Tibial artery (tissue), 4 donors: ENCODE data around the gene RAB11FIP2.
A peak's percentile ranks its signal among the peaks of the same experiment; 100 is the strongest.
"Not testable (repeated sequence)": the region's sequence is repeated elsewhere in the genome, so short reads cannot be mapped to it uniquely, and the experiment has no call there.

Source experiments
- DNase-seq, 2 donors: peaks; one replicate each; pipeline ENCODE4 v3.0.0-alpha.2; 2019
- H3K27ac ChIP-seq, 2 donors: fragments of 200-600 bp; sonication (generic) in 1 of 2; 1 replicate in 1 of 2; 2 replicates in 1 of 2; pipeline ENCODE4 v1.5.1; 2018 to 2019; ENCODE audit warnings: mild to moderate bottlenecking in 1 of 2
- H3K27me3 ChIP-seq, 2 donors: fragments of 200-600 bp; sonication (generic) in 1 of 2; one replicate each; pipeline versions ENCODE4 v1.5.1 to v1.6.0; 2016 to 2019
- H3K36me3 ChIP-seq, 3 donors: fragments of 200-600 bp; sonication (generic) in 2 of 3; one replicate each; pipeline ENCODE4 v1.5.1; 2016 to 2019; ENCODE audit warnings: mild to moderate bottlenecking in 2 of 3
- H3K4me1 ChIP-seq, 4 donors: fragments of 200-600 bp; sonication (generic) in 2 of 4; 1 replicate in 3 of 4; 2 replicates in 1 of 4; pipeline ENCODE4 v1.5.1; 2016 to 2019
- H3K4me3 ChIP-seq, 2 donors: fragments of 200-600 bp; sonication (generic) in 1 of 2; 1 replicate in 1 of 2; 2 replicates in 1 of 2; pipeline ENCODE4 v1.5.1; 2018 to 2019; ENCODE audit warnings: mild to moderate bottlenecking in 2 of 2
- H3K9me3 ChIP-seq, 3 donors: fragments of 200-600 bp; sonication (generic) in 1 of 3; one replicate each; pipeline ENCODE4 v1.5.1; 2016 to 2019
- intact Hi-C: fragments of 100-400 bp; cut with DNase I; formaldehyde crosslinking; loops from one replicate; pipeline ENCODE4 v1.15.0; 2023; ENCODE audit warnings: low total_unique reads
- TF ChIP-seq, protein P1 (sequence below), 2 experiments: fragments of 200-600 bp in 1 of 2; fragments of 450-650 bp in 1 of 2; IDR thresholded peaks; one replicate each; pipeline ENCODE4 v1.5.1; 2017 to 2019; ENCODE audit warnings: antibody characterized with exemption in 2 of 2, mild to moderate bottlenecking in 1 of 2, moderate library complexity in 1 of 2

Gene RAB11FIP2

DNA sequence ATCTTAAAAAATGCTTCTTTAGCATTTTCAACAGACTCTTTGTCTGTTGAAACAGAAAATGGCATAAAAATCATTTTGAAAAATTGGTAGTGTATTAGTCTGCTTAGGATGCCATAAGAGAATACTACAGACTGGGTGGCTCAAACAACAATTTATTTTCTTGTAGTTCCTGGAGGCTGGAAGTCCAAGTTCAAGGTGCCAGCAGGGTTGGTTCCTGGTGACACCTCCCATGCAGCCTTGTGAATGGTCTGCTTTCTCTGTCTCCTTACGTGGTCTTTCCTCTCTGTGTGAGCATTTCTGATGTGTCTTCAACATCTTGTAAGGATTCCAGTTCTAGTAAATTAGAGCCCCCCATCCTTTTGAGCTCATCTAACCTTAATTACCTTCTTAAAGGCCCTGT is 26.1 kb upstream of the RAB11FIP2 start:
- no peak for DNase-seq
- H3K36me3 ChIP-seq = no peaks in the 10 kb centered on the region
- TF ChIP-seq, protein P1, sequence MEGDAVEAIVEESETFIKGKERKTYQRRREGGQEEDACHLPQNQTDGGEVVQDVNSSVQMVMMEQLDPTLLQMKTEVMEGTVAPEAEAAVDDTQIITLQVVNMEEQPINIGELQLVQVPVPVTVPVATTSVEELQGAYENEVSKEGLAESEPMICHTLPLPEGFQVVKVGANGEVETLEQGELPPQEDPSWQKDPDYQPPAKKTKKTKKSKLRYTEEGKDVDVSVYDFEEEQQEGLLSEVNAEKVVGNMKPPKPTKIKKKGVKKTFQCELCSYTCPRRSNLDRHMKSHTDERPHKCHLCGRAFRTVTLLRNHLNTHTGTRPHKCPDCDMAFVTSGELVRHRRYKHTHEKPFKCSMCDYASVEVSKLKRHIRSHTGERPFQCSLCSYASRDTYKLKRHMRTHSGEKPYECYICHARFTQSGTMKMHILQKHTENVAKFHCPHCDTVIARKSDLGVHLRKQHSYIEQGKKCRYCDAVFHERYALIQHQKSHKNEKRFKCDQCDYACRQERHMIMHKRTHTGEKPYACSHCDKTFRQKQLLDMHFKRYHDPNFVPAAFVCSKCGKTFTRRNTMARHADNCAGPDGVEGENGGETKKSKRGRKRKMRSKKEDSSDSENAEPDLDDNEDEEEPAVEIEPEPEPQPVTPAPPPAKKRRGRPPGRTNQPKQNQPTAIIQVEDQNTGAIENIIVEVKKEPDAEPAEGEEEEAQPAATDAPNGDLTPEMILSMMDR (IDR thresholded peaks at IDR 0.05) = no peak
- H3K9me3 ChIP-seq = no peaks in the 10 kb centered on the region
- H3K4me1 ChIP-seq = no peaks in the 10 kb centered on the region
- H3K27me3 ChIP-seq = no peaks in the 10 kb centered on the region
- no peak overlapping the region for H3K27ac ChIP-seq
- intact Hi-C loops = no loop called here
- H3K4me3 ChIP-seq = no peak overlapping the region

DNA sequence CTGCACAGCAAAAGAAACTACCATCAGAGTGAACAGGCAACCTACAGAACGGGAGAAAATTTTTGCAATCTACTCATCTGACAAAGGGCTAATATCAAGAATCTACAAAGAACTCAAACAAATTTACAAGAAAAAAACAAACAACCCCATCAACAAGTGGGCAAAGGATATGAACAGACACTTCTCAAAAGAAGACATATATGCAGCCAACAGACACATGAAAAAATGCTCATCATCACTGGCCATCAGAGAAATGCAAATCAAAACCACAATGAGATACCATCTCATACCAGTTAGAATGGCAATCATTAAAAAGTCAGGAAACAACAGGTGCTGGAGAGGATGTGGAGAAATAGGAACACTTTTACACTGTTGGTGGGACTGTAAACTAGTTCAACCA is 20.6 kb upstream of the RAB11FIP2 start:
- not testable (repeated sequence) for H3K27ac ChIP-seq

DNA sequence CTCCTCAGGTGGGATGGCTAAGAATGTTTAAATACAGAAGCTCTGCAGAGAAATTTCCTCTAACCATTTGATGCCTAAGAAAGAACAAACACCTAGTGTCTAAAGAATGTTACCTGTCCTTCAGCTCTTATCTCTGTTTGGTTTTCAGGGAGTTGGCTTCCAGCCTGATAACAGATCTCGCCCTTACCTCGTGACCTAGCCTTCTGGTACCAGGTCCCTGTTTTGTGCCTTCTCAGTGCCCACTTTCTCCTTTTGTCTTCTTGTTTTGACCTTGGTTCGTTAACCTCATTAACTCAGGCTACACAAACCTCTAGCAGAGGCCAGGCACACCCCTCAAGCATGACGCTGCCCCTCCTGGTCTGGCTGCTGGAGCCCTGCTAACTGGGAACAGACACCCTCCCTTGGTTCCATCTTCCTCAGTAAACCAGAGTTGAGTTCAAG is 16.1 kb upstream of the RAB11FIP2 start:
- H3K4me3 ChIP-seq = no peak overlapping the region
- H3K36me3 ChIP-seq = no peaks in the 10 kb centered on the region
- intact Hi-C loops = no loop called here
- TF ChIP-seq, protein P1 (IDR thresholded peaks at IDR 0.05) = no peak
- no peak for DNase-seq
- H3K9me3 ChIP-seq = no peaks in the 10 kb centered on the region
- no peaks in the 10 kb centered on the region for H3K27me3 ChIP-seq
- peaks cover 0 to 26% (median 2%) of the 10 kb centered on the region in 4 donors for H3K4me1 ChIP-seq
- H3K27ac ChIP-seq = no peak overlapping the region

More for the DNA sequence above, 20.6 kb upstream of the RAB11FIP2 start:
- H3K4me1 ChIP-seq, DNase-seq, H3K9me3 ChIP-seq, intact Hi-C loops, H3K4me3 ChIP-seq, H3K27me3 ChIP-seq, H3K36me3 ChIP-seq: not testable (repeated sequence)

DNA sequence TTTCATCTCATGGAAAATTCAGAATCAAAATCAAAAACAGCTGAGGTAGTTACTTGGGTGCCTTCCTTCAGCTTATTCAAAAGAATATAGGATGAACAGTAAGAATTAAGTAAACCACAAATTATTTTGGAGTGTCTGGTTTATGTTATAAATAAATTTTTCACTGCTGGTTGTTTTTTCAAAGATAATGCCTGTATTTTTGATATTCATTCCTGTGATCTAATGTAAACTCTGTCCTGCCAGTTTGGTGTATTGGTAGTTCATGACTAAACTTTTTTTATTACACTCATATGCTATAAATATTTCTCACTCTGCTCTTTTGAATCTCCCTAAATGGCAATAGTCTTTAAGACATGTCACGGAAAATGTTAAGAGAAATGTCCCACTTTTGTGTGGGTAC is 11.6 kb upstream of the RAB11FIP2 start:
- peaks cover 0 to 22% (median 2%) of the 10 kb centered on the region in 4 donors for H3K4me1 ChIP-seq
- intact Hi-C loops = no loop called here
- TF ChIP-seq, protein P1 (IDR thresholded peaks at IDR 0.05) = no peak

DNA sequence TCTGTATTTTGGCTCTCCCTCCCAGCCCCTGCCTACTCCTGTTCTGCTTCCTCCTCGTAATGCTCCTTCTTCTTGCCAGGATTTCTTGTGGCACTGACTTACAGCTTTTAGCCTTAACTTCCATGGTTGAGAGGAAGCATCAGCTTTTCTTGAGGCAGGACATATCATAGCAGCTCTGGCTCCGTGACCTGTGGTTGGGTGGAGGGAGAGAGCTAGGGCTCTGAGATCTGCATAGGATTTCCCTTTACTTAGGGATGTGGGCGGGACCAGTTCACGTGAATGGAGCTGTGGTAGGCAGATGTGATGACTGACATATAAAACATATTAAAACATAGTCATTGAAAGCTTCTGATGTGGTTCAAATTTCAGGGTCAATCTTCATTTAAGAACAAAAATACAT is 10.6 kb upstream of the RAB11FIP2 start:
- Histone ChIP-seq H3K9me3 (no peaks in the 10 kb centered on the region), H3K36me3 (no peaks in the 10 kb centered on the region), H3K4me3 (no peak overlapping the region), H3K27ac (no peak overlapping the region), H3K4me1 (peaks cover 0 to 22% (median 2%) of the 10 kb centered on the region in 4 donors), H3K27me3 (no peaks in the 10 kb centered on the region)
- intact Hi-C loops = no loop called here
- no peak for DNase-seq
- TF ChIP-seq, protein P1 (IDR thresholded peaks at IDR 0.05) = no peak

More for the DNA sequence above, 11.6 kb upstream of the RAB11FIP2 start:
- DNase-seq = no peak
- no peaks in the 10 kb centered on the region for H3K27me3 ChIP-seq
- no peak overlapping the region for H3K4me3 ChIP-seq
- H3K9me3 ChIP-seq = no peaks in the 10 kb centered on the region
- H3K27ac ChIP-seq = peak overlapping the region in 1 of 2 donors; percentile 23
- no peaks in the 10 kb centered on the region for H3K36me3 ChIP-seq

DNA sequence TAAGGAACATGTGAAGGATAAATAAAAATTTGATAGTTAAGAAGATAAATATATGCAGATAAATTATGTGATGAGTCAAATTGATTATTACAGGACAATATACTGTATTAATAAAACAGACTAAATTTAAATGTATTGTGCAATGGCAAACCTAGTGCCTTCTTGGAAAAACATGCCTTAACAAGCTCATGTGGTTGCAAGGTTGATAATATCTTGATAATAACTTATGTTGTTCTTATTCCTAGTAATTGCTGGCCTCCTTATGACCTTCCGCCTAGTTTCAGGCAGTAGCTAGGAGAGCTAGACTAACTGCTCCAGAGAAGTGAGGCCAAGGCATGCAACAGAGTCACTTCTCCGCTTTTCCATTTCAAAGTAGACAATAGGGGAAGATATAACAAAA is 7.6 kb upstream of the RAB11FIP2 start:
- H3K27me3 ChIP-seq = no peaks in the 10 kb centered on the region
- no peak overlapping the region for H3K27ac ChIP-seq
- no peaks in the 10 kb centered on the region for H3K9me3 ChIP-seq
- H3K4me3 ChIP-seq = no peak overlapping the region
- TF ChIP-seq, protein P1 (IDR thresholded peaks at IDR 0.05) = no peak
- H3K36me3 ChIP-seq = no peaks in the 10 kb centered on the region
- intact Hi-C loops = no loop called here
- no peak for DNase-seq
- peaks cover 0 to 7% (median 2%) of the 10 kb centered on the region in 4 donors for H3K4me1 ChIP-seq
